DOHH2 (cell line): ENCODE results near the gene BRI3BP.

ENCODE experiments used
- H3F3A ChIP-seq: fragments of 200-600 bp; sonication (generic), shearing (Covaris generic); 2 replicates; pipeline ENCODE4 v1.6.0; 2016; ENCODE audit warnings: antibody characterized with exemption, mild to moderate bottlenecking; ENCODE audit not compliant: control insufficient read depth, insufficient read depth
- H3K27ac ChIP-seq: fragments of 200-600 bp; sonication (generic); 2 replicates; pipeline ENCODE4 v1.5.1; 2014; ENCODE audit warnings: low read depth, mild to moderate bottlenecking, low read length, moderate library complexity
- H3K27me3 ChIP-seq: fragments of 200-600 bp; sonication (generic); 2 replicates; pipeline ENCODE4 v1.6.1; 2014; ENCODE audit warnings: mild to moderate bottlenecking, low read length, mixed read lengths; ENCODE audit not compliant: control insufficient read depth
- H3K36me3 ChIP-seq: fragments of 200-600 bp; sonication (generic); 2 replicates; pipeline ENCODE4 v1.6.1; 2014; ENCODE audit warnings: mild to moderate bottlenecking, low read length, moderate library complexity, mixed read lengths; ENCODE audit not compliant: control insufficient read depth
- H3K4me1 ChIP-seq: fragments of 200-600 bp; sonication (generic); 2 replicates; pipeline ENCODE4 v1.6.1; 2014; ENCODE audit warnings: mild to moderate bottlenecking, low read length, mixed read lengths; ENCODE audit not compliant: control insufficient read depth
- H3K4me2 ChIP-seq: fragments of 200-600 bp; sonication (generic); 2 replicates; pipeline ENCODE4 v1.6.0; 2014; ENCODE audit warnings: mild to moderate bottlenecking, low read length, moderate library complexity
- H3K4me3 ChIP-seq: fragments of 200-600 bp; sonication (generic); 2 replicates; pipeline ENCODE4 v1.5.1; 2014; ENCODE audit warnings: mild to moderate bottlenecking, low read length, mixed read lengths
- H3K79me2 ChIP-seq: fragments of 200-600 bp; sonication (generic); 2 replicates; pipeline ENCODE4 v1.6.1; 2014; ENCODE audit warnings: mild to moderate bottlenecking, low read length, mixed read lengths; ENCODE audit not compliant: control insufficient read depth
- H3K9me2 ChIP-seq: fragments of 200-600 bp; sonication (generic); replicated peaks from 2 replicates; pipeline ENCODE4 v1.6.1; 2014; ENCODE audit warnings: mild to moderate bottlenecking, low read length, mixed read lengths; ENCODE audit not compliant: control insufficient read depth
- H3K9me3 ChIP-seq: fragments of 200-600 bp; sonication (generic); 2 replicates; pipeline ENCODE4 v1.6.1; 2014; ENCODE audit warnings: antibody characterized with exemption, low read length, mixed read lengths; ENCODE audit not compliant: control insufficient read depth, insufficient read depth
- H4K20me1 ChIP-seq: fragments of 200-600 bp; sonication (generic); 2 replicates; pipeline ENCODE4 v1.6.0; 2014; ENCODE audit warnings: low read depth, mild to moderate bottlenecking, antibody characterized with exemption, low read length, moderate library complexity; ENCODE audit not compliant: control insufficient read depth, insufficient read depth
- CTCF ChIP-seq: fragments of 200-600 bp; sonication (generic); IDR thresholded peaks from one replicate; pipeline ENCODE4 v1.5.1; 2014; ENCODE audit warnings: antibody characterized with exemption, mild to moderate bottlenecking, low read depth, low read length; ENCODE audit not compliant: poor library complexity, severe bottlenecking
- EZH2phosphoT487 ChIP-seq: fragments of 200-600 bp; sonication (generic); IDR thresholded peaks from 2 replicates; pipeline ENCODE4 v1.6.1; 2017; ENCODE audit warnings: borderline replicate concordance, mild to moderate bottlenecking, antibody characterized with exemption, low read length, moderate library complexity, mixed read lengths

BRI3BP gene

GRCh38 chr12:125064492-125064891, 71.0 kb downstream of the BRI3BP start:
- H3K79me2 ChIP-seq: peaks cover 21% of the 10 kb centered on the region
- H3K36me3 ChIP-seq: no peaks in the 10 kb centered on the region
- H3K9me3 ChIP-seq: peaks cover 3% of the 10 kb centered on the region; the same call in 1 of the 2 replicates
- peak overlapping the region; percentile 84 for H3K4me3 ChIP-seq
- H3F3A ChIP-seq: no peaks in the 10 kb centered on the region
- H3K4me2 ChIP-seq: peak overlapping the region; percentile 97
- no peaks in the 10 kb centered on the region for H3K27me3 ChIP-seq
- TF ChIP-seq EZH2phosphoT487 (no peak), CTCF (no peak)
- no peak overlapping the region for H3K27ac ChIP-seq
- no peaks in the 10 kb centered on the region for H3K9me2 ChIP-seq
- 0 out of 2 replicates have a peak, but pooled peaks cover 1% of the 10 kb centered on the region for H4K20me1 ChIP-seq
- H3K4me1 ChIP-seq: peaks cover 16% of the 10 kb centered on the region

- TF ChIP-seq EZH2phosphoT487 (no peak), CTCF (no peak)
- H3K36me3 ChIP-seq: no peaks in the 10 kb centered on the region
- peaks cover 20% of the 10 kb centered on the region for H3K4me1 ChIP-seq
- peak within 1 kb of the TSS; percentile 97 for H3K4me2 ChIP-seq
- H3K79me2 ChIP-seq: peaks cover 21% of the 10 kb centered on the region
- H3K9me3 ChIP-seq: peaks cover 3% of the 10 kb centered on the region; the same call in 1 of the 2 replicates
- 0 out of 2 replicates have a peak, but pooled peaks cover 3% of the 10 kb centered on the region for H4K20me1 ChIP-seq
- peak within 1 kb of the TSS; percentile 84 for H3K4me3 ChIP-seq
- H3F3A ChIP-seq: no peaks in the 10 kb centered on the region
- no peaks in the 10 kb centered on the region for H3K9me2 ChIP-seq
- no peaks in the 10 kb centered on the region for H3K27me3 ChIP-seq
- H3K27ac ChIP-seq: no peak within 1 kb of the TSS
Observed at GRCh38 chr12:125065021-125065918, 71.8 kb downstream of the BRI3BP start, which contains the start of gene AACS. Gene AACS (plus strand): TSS chr12:125065435. CDS start chr12:125065585, 150 bp downstream.

- H3K4me2 ChIP-seq: peak overlapping the region; percentile 97
- no peak overlapping the region for H3K27ac ChIP-seq
- H3K36me3 ChIP-seq: peaks cover 2% of the 10 kb centered on the region; the same call in 1 of the 2 replicates
- no peaks in the 10 kb centered on the region for H3K9me2 ChIP-seq
- H3K27me3 ChIP-seq: no peaks in the 10 kb centered on the region
- H3K4me1 ChIP-seq: peaks cover 28% of the 10 kb centered on the region
- TF ChIP-seq CTCF (no peak), EZH2phosphoT487 (no peak)
- H3K79me2 ChIP-seq: peaks cover 26% of the 10 kb centered on the region
- peak overlapping the region; percentile 84 for H3K4me3 ChIP-seq
- H3K9me3 ChIP-seq: peaks cover 1% of the 10 kb centered on the region; the same call in 1 of the 2 replicates
- H3F3A ChIP-seq: no peaks in the 10 kb centered on the region
- 0 out of 2 replicates have a peak, but pooled peaks cover 3% of the 10 kb centered on the region for H4K20me1 ChIP-seq
Observed at GRCh38 chr12:125065919-125066570, 72.6 kb downstream of the BRI3BP start.
